T1000 (cell line): ENCODE measurements around the gene MUSTN1.
A peak's percentile ranks its signal among the peaks of the same experiment; 100 is the strongest.

ENCODE experiments used
- DNase-seq: peaks from one replicate; lab custom pipeline; 2025; ENCODE audit warnings: mixed read lengths; lab: John Stamatoyannopoulos, UW

The MUSTN1 gene

GRCh38 chr3:52835766-52836470, 1.1 kb upstream of the MUSTN1 start:
- no peak for DNase-seq

- DNase-seq, result no peak
These were observed 1.6 kb downstream of the MUSTN1 start for GRCh38 chr3:52833202-52833601.

DNA sequence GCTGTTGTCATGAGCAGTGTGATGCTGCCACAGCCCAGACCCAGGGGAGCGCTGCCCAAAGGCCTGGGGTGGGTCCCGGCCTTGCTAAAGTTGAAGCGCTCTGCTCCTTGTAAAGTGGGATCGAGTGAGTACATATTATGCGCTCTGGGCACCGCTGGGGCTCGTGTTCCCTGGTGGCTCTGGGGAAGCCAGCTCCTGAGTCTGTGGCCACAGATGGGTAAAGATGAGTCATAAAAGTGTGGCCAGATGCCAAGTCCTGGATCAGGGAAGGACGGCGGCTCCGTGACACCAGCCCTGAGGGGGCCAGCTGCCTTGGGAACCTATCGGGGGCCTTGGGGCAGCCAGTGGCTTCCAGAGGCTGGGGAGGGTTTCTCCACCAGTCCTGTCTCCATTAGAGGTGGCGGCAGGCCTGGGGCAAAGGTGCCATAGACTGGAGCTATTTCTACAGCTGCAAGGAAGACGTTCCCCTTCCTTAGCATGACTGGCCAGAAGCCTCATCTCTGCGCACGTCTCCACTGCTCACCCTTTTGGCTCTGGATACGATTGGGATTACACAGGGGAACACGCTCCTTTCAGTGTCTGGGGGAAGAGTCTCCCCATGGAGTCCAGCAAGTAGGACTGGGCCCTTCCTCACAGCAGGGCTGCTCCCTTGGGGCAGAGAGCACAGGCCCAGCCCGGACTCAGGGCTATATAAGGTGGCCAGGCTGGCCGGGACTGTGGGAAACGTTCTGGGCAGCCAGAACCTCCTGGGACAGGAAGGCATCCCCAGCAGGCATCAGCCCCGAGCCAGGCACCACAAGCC, 3.1 kb downstream of the MUSTN1 start:
- DNase-seq, result peak; percentile 89

GRCh38 chr3:52830535-52831258, 4.1 kb downstream of the MUSTN1 start, which contains the start of gene ITIH4:
Gene ITIH4 (minus strand): TSS chr3:52830672. CDS start chr3:52830642, 30 bp downstream.
- DNase-seq, result no peak

DNA sequence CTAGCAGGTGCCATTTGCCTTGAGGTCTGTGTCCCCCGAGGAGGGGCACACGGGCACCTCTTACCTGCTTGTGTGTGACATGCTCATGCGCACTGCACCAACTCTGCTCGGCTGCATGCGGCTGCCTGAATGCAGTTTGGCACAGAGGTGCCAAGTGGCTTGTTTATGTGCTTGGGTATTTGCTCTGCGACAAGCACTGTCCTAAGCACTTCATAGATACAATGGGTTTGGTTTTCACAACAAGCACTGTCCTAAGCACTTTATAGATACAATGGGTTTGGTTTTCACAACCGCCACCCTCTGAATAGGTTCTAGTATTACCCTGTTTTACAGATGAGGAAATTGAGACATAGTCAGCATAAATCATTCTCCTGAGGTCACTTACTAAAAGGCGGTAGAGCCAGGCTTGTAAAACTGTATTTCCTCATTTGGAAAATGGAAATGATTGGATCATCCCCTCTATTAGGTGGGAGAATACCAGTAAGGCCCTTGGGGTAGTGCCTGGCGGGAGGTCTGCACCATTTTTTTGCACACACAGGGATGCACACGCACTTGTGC, 4.8 kb downstream of the MUSTN1 start:
- no peak for DNase-seq

- DNase-seq, result no peak
These were observed 5.3 kb downstream of the MUSTN1 start for GRCh38 chr3:52829482-52829881.

- no peak for DNase-seq
These were observed 6.9 kb downstream of the MUSTN1 start for GRCh38 chr3:52827866-52828376.

DNA sequence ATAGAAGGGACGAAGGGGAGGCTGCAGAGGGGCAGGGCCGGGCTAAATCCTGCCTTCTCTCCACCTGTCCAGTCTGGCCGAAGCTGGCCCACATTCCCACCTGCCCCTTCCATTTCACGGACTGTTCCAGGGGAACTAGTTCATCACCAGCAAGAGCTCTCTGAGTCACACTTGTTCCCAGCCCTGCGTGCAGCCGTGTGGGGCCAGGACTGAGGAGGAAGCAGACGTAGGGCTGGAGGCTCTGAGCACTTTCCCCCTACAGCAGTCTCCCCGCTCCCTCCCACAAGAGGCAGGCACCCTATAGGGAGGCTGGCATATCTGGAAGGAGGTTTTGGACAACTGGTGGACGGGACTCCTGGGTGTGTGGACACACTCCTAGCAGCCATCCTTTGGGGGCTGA, 7.4 kb downstream of the MUSTN1 start:
- no peak for DNase-seq

GRCh38 chr3:52824037-52824436, 10.8 kb downstream of the MUSTN1 start:
- DNase-seq, result no peak

- no peak for DNase-seq
These were observed 12.5 kb downstream of the MUSTN1 start for GRCh38 chr3:52822363-52822762.

- DNase-seq, result no peak
These were observed 14.1 kb downstream of the MUSTN1 start for GRCh38 chr3:52820736-52821135.

DNA sequence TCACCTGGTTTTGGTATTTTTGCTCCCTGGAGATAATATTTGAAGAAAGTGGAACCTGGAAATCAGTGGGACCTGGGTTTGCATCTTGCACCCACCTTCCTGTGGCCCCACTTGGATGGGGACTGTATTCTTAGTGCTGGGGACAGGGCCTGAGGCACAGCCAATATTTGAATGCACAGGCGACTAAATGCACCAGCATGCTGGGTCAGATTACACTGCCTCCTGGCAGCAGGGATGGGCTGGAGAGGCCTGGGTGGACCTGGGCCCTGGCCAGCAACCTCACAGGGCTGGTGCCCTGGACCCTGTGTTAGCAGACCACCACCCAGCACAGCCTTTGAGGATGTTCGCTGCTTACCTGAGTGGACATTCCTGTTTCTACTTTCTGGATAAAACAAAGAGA, 14.9 kb downstream of the MUSTN1 start:
- no peak for DNase-seq

- no peak for DNase-seq
These were observed 17.0 kb downstream of the MUSTN1 start for GRCh38 chr3:52817860-52818259.

GRCh38 chr3:52817221-52817620, 17.6 kb downstream of the MUSTN1 start:
- no peak for DNase-seq

DNA sequence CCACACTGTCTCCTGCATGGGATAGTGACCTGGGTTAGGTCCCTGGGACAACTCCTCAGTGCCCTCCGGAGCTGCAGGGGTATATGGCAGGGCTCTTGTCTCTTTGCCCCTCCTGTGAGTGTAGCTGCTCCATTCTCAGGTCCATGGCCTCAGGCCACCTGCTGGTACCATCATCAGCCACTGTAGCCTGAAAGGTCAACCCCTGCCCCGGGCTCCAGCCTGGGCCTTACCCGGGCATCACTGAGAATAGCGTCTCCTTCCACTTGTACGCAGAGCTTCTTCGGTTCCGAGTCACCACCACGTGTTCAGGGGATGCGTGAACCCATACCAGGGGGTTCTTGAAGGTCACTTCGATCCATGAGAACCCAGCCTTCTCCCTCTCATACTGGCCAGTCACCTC, 18.2 kb downstream of the MUSTN1 start:
- no peak for DNase-seq

GRCh38 chr3:52816199-52816598, 18.6 kb downstream of the MUSTN1 start:
- DNase-seq, result no peak

GRCh38 chr3:52813810-52814209, 21.0 kb downstream of the MUSTN1 start:
- DNase-seq, result no peak

DNA sequence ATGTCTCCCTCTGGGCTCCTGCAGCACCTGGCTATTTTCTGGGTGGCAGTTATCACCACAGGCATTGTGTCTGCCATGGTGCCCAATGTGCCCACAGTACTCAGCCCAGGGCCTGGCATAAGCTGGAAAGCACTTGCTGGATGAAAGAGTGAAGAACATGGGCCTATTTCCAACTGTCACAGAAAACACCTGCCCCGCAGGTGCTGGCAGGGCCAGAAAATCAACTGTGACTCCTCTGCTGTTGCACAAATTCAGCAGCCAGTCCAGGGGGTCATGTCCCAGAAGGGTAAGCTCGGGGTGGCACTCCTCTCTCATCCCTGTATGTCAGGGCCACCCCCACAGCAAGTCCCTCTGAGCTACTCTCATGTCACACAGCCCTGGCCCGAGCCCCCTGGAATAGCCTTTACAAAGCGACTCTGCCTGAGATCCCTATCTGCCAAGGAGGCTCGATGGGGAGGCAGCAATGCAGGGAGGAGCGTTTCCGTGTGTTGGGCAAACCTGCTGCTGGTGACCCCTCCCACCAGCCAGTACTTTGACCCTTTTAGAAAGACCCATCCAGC, 23.3 kb downstream of the MUSTN1 start:
- DNase-seq, result no peak

- no peak for DNase-seq
These were observed 23.9 kb downstream of the MUSTN1 start for GRCh38 chr3:52810923-52811322.

GRCh38 chr3:52809662-52810377, 25.0 kb downstream of the MUSTN1 start:
- no peak for DNase-seq

DNA sequence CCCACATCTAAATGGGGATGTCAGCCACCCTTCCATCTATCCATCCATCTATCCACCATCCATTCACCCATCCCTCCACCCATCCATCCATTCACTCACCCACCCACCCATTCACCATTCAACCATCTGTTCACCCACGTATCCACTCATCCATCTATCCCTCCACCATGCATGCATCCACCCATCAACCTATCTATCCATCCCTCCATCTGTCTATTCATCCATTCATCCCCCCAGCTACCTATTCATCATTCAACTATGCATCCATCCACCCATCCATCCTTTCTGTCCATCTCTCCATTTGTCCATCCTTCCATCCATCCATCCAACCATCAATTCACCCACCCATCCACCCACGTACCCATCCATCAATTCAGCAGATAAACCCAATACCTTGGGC, 25.7 kb downstream of the MUSTN1 start:
- DNase-seq, result no peak
